ENCODE measurements around the gene HLA-DPB1.
"Not testable (repeated sequence)": the region's sequence is repeated elsewhere in the genome, so short reads cannot be mapped to it uniquely, and the experiment has no call there.

HLA-DPB1 gene

DNA sequence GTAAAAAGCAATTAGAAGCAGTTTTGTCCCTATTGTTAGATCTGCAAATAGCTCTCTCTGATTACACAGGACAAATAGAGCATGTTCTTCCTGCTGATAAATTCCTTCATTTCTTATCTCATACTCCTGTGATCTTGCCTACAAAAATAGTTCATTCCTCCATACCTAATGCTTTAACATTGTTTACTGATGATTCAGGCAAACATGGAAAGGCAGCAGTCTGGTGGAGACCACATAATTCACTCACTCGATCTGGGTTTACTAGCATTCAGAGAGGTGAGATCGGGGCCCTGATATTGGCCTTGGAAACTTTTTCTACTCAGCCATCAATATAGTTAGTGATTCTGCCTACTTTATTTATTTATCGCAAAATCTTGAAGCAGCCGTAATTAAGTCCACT is 22.6 kb upstream of the HLA-DPB1 start:
- Histone ChIP-seq H3K9ac (ENCODE audit: low read depth, low read length) (no peak overlapping the region), H3K4me1 (ENCODE audit: control insufficient read depth, insufficient read depth, low read length) (peaks cover 21% of the 10 kb centered on the region), H3K27me3 (ENCODE audit: control insufficient read depth, insufficient read depth, low read length) (no peaks in the 10 kb centered on the region), H3K36me3 (ENCODE audit: control insufficient read depth, insufficient read depth, low read length) (no peaks in the 10 kb centered on the region), H3K27ac (ENCODE audit: low read depth, low read length) (no peak overlapping the region), H3K9me3 (ENCODE audit: control insufficient read depth, insufficient read depth, low read length) (0 out of 2 replicates have a peak, but pooled peaks cover 7% of the 10 kb centered on the region), H3K4me3 (ENCODE audit: low read depth, low read length) (no peak overlapping the region)

- Histone ChIP-seq H3K9ac (ENCODE audit: low read depth, low read length) (no peak overlapping the region), H3K4me3 (ENCODE audit: low read depth, low read length) (no peak overlapping the region), H3K27ac (ENCODE audit: low read depth, low read length) (no peak overlapping the region), H3K36me3 (ENCODE audit: control insufficient read depth, insufficient read depth, low read length) (no peaks in the 10 kb centered on the region), H3K4me1 (ENCODE audit: control insufficient read depth, insufficient read depth, low read length) (peaks cover 5% of the 10 kb centered on the region), H3K27me3 (ENCODE audit: control insufficient read depth, insufficient read depth, low read length) (no peaks in the 10 kb centered on the region), H3K9me3 (ENCODE audit: control insufficient read depth, insufficient read depth, low read length) (0 out of 2 replicates have a peak, but pooled peaks cover 7% of the 10 kb centered on the region)
Observed at GRCh38 chr6:33057222-33058150, 18.3 kb upstream of the HLA-DPB1 start.

GRCh38 chr6:33061987-33062386 is 13.8 kb upstream of the HLA-DPB1 start:
- Histone ChIP-seq H3K9ac (ENCODE audit: low read depth, low read length) (no peak overlapping the region), H3K9me3 (ENCODE audit: control insufficient read depth, insufficient read depth, low read length) (no peaks in the 10 kb centered on the region), H3K4me3 (ENCODE audit: low read depth, low read length) (no peak overlapping the region), H3K27ac (ENCODE audit: low read depth, low read length) (no peak overlapping the region), H3K27me3 (ENCODE audit: control insufficient read depth, insufficient read depth, low read length) (no peaks in the 10 kb centered on the region), H3K4me1 (ENCODE audit: control insufficient read depth, insufficient read depth, low read length) (no peaks in the 10 kb centered on the region), H3K36me3 (ENCODE audit: control insufficient read depth, insufficient read depth, low read length) (no peaks in the 10 kb centered on the region)

DNA sequence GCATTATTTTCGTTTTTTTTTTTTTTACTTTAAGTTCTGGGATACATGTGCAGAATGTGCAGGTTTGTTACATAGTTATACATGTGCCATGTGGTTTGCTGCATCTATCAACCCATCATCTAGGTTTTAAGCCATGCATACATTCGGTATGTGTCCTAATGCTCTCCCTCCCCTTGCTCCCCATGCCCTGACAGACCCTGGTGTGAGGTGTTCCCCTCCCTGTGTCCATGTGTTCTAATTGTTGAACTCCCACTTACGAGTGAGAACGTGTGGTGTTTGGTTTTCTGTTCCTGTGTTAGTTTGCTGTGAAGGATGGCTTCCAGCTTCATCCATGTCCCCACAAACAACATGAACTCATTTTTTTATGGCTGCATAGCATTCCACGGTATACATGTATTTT is 12.4 kb upstream of the HLA-DPB1 start:
- not testable (repeated sequence) for H3K36me3 ChIP-seq (ENCODE audit: control insufficient read depth, insufficient read depth, low read length); H3K9ac ChIP-seq (ENCODE audit: low read depth, low read length); H3K4me1 ChIP-seq (ENCODE audit: control insufficient read depth, insufficient read depth, low read length); H3K27ac ChIP-seq (ENCODE audit: low read depth, low read length); H3K9me3 ChIP-seq (ENCODE audit: control insufficient read depth, insufficient read depth, low read length); H3K4me3 ChIP-seq (ENCODE audit: low read depth, low read length); H3K27me3 ChIP-seq (ENCODE audit: control insufficient read depth, insufficient read depth, low read length)

DNA sequence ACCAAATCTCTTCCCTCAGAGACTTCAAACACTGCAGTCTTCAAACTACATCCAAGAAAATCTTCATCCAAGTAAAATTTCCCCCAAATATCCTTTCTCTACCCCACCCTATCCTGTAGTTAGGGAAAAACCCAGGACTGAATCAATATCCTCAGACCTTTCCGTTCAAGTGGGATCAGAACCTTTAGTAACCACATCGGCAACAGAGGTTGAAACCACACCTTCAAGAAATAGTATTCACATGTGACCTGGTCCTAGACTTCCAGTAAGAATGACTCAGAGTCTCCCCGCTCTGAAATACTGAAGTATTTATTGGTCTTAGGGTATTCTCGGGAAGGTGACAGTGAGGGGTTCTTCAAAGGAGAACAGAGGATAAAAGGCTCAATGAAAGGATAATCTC is 11.1 kb upstream of the HLA-DPB1 start:
- H3K36me3 ChIP-seq (ENCODE audit: control insufficient read depth, insufficient read depth, low read length) = no peaks in the 10 kb centered on the region
- no peaks in the 10 kb centered on the region for H3K9me3 ChIP-seq (ENCODE audit: control insufficient read depth, insufficient read depth, low read length)
- no peak overlapping the region for H3K27ac ChIP-seq (ENCODE audit: low read depth, low read length)
- no peaks in the 10 kb centered on the region for H3K27me3 ChIP-seq (ENCODE audit: control insufficient read depth, insufficient read depth, low read length)
- no peak overlapping the region for H3K9ac ChIP-seq (ENCODE audit: low read depth, low read length)
- no peak overlapping the region for H3K4me3 ChIP-seq (ENCODE audit: low read depth, low read length)
- no peaks in the 10 kb centered on the region for H3K4me1 ChIP-seq (ENCODE audit: control insufficient read depth, insufficient read depth, low read length)

DNA sequence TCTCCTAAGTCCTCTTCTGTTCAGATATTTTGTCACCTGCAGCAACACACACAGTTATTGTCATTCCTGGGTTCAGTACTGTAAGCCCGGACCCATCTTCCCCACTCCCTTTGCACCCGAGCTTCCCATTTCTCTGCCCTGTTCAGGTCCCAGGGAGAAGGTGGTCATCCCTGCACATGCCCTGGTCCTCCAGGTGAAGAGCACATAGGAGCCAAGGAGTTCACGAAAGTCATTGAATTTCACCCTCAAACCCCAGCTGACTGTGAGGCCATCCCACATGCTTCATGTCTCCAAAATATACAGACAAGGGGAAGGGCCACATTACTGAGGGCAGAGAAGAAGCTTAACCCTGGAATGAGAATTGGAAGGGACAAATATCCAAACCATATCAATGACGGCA is 10.5 kb upstream of the HLA-DPB1 start:
- no peak overlapping the region for H3K4me3 ChIP-seq (ENCODE audit: low read depth, low read length)
- H3K4me1 ChIP-seq (ENCODE audit: control insufficient read depth, insufficient read depth, low read length) = no peaks in the 10 kb centered on the region
- no peak overlapping the region for H3K27ac ChIP-seq (ENCODE audit: low read depth, low read length)
- H3K9me3 ChIP-seq (ENCODE audit: control insufficient read depth, insufficient read depth, low read length) = no peaks in the 10 kb centered on the region
- no peak overlapping the region for H3K9ac ChIP-seq (ENCODE audit: low read depth, low read length)
- no peaks in the 10 kb centered on the region for H3K27me3 ChIP-seq (ENCODE audit: control insufficient read depth, insufficient read depth, low read length)
- no peaks in the 10 kb centered on the region for H3K36me3 ChIP-seq (ENCODE audit: control insufficient read depth, insufficient read depth, low read length)

DNA sequence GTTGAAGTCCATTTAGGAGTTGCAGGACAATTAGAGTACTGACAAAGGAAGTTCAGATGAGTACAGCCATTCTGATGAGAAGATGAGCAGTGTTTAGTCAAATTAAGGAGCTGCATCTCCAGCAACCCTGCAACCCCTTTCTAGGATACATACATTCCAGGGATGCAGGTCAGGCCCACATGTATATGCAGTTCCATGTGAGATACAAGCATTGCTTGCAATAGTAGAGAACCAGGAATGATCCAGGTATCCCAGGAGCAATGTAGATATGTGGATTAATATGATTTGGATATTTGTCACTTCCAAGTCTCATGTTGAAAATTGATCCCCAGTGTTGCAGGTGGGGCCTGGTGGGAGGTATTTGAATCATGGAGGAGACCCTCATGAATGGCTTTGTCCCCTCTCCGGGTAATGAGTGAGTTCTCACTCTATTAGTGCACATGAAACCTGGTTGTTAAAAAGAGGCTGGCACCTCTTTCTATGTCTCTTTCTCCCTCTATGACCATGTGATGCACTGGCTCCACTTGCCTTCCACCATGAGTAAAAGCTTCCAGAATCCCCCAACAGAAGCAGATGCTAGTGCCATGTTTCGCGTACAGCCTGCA is 8.8 kb upstream of the HLA-DPB1 start:
- Histone ChIP-seq H3K36me3 (ENCODE audit: control insufficient read depth, insufficient read depth, low read length) (no peaks in the 10 kb centered on the region), H3K27me3 (ENCODE audit: control insufficient read depth, insufficient read depth, low read length) (no peaks in the 10 kb centered on the region), H3K9me3 (ENCODE audit: control insufficient read depth, insufficient read depth, low read length) (no peaks in the 10 kb centered on the region), H3K4me3 (ENCODE audit: low read depth, low read length) (no peak overlapping the region), H3K27ac (ENCODE audit: low read depth, low read length) (no peak overlapping the region), H3K9ac (ENCODE audit: low read depth, low read length) (no peak overlapping the region), H3K4me1 (ENCODE audit: control insufficient read depth, insufficient read depth, low read length) (no peaks in the 10 kb centered on the region)

GRCh38 chr6:33069021-33069738 is 6.6 kb upstream of the HLA-DPB1 start:
- H3K9ac ChIP-seq (ENCODE audit: low read depth, low read length) = no peak overlapping the region
- no peaks in the 10 kb centered on the region for H3K4me1 ChIP-seq (ENCODE audit: control insufficient read depth, insufficient read depth, low read length)
- H3K9me3 ChIP-seq (ENCODE audit: control insufficient read depth, insufficient read depth, low read length) = no peaks in the 10 kb centered on the region
- no peaks in the 10 kb centered on the region for H3K36me3 ChIP-seq (ENCODE audit: control insufficient read depth, insufficient read depth, low read length)
- no peak overlapping the region for H3K4me3 ChIP-seq (ENCODE audit: low read depth, low read length)
- H3K27ac ChIP-seq (ENCODE audit: low read depth, low read length) = no peak overlapping the region
- H3K27me3 ChIP-seq (ENCODE audit: control insufficient read depth, insufficient read depth, low read length) = no peaks in the 10 kb centered on the region

GRCh38 chr6:33070909-33071308 is 4.9 kb upstream of the HLA-DPB1 start:
- no peak overlapping the region for H3K27ac ChIP-seq (ENCODE audit: low read depth, low read length)
- no peaks in the 10 kb centered on the region; the same call in 1 of the 2 replicates for H3K4me1 ChIP-seq (ENCODE audit: control insufficient read depth, insufficient read depth, low read length)
- H3K9ac ChIP-seq (ENCODE audit: low read depth, low read length) = no peak overlapping the region
- H3K36me3 ChIP-seq (ENCODE audit: control insufficient read depth, insufficient read depth, low read length) = no peaks in the 10 kb centered on the region
- H3K27me3 ChIP-seq (ENCODE audit: control insufficient read depth, insufficient read depth, low read length) = no peaks in the 10 kb centered on the region
- no peak overlapping the region for H3K4me3 ChIP-seq (ENCODE audit: low read depth, low read length)
- H3K9me3 ChIP-seq (ENCODE audit: control insufficient read depth, insufficient read depth, low read length) = no peaks in the 10 kb centered on the region

- Histone ChIP-seq H3K9ac (ENCODE audit: low read depth, low read length) (no peak overlapping the region), H3K4me3 (ENCODE audit: low read depth, low read length) (no peak overlapping the region), H3K27ac (ENCODE audit: low read depth, low read length) (no peak overlapping the region), H3K4me1 (ENCODE audit: control insufficient read depth, insufficient read depth, low read length) (no peaks in the 10 kb centered on the region; the same call in 1 of the 2 replicates), H3K36me3 (ENCODE audit: control insufficient read depth, insufficient read depth, low read length) (no peaks in the 10 kb centered on the region), H3K9me3 (ENCODE audit: control insufficient read depth, insufficient read depth, low read length) (no peaks in the 10 kb centered on the region), H3K27me3 (ENCODE audit: control insufficient read depth, insufficient read depth, low read length) (no peaks in the 10 kb centered on the region)
Observed at GRCh38 chr6:33071569-33071968, 4.2 kb upstream of the HLA-DPB1 start.
